ENCODE data around the gene TBK1. TPM values are rescaled to one million over a fixed set of nuclear protein-coding genes. Genes with fewer than 3 reads are reported as not detected.

TBK1 gene
- total RNA-seq, 1 donor from 2014 or later, result 29.0 TPM

GRCh38 chr12:64407342-64408223 lies 44.3 kb upstream of the TBK1 start:
- Histone ChIP-seq H3K27me3 (no peaks in the 10 kb centered on the region), H3K4me3 (no peak overlapping the region), H3K36me3 (peaks cover 0 to 21% of the 10 kb centered on the region in 2 donors), H3K4me1 (peaks cover 11% of the 10 kb centered on the region), H3K27ac (no peak overlapping the region), H3K9me3 (no peaks in the 10 kb centered on the region)
- TF ChIP-seq POLR2AphosphoS5 (IDR thresholded peaks at IDR 0.05; ENCODE audit: insufficient read depth in 1 of 2, low read depth in 1 of 2) (no peak), CTCF (IDR thresholded peaks at IDR 0.05) (no peak), POLR2A (IDR thresholded peaks at IDR 0.05) (no peak)
- no peak for DNase-seq (ENCODE audit: extremely low spot score in 2 of 2)
- intact Hi-C loops (cut with DNase I), result loop anchor here (10.0 kb wide), 1 partner anchor 573 kb away; no protein-coding TSS in a partner anchor

- TF ChIP-seq CTCF (IDR thresholded peaks at IDR 0.05) (no peak), POLR2AphosphoS5 (IDR thresholded peaks at IDR 0.05; ENCODE audit: insufficient read depth in 1 of 2, low read depth in 1 of 2) (no peak), POLR2A (IDR thresholded peaks at IDR 0.05) (no peak)
- DNase-seq (ENCODE audit: extremely low spot score in 2 of 2), result no peak
- H3K4me3 ChIP-seq, result no peak overlapping the region
- no peaks in the 10 kb centered on the region for H3K9me3 ChIP-seq
- peaks cover 0 to 58% of the 10 kb centered on the region in 2 donors for H3K36me3 ChIP-seq
- no peaks in the 10 kb centered on the region for H3K4me1 ChIP-seq
- H3K27ac ChIP-seq, result no peak overlapping the region
- intact Hi-C loops (cut with DNase I), result no loop called here
- H3K27me3 ChIP-seq, result no peaks in the 10 kb centered on the region
Measured at GRCh38 chr12:64411427-64411826, 40.5 kb upstream of the TBK1 start.

- no peak for DNase-seq (ENCODE audit: extremely low spot score in 2 of 2)
- Histone ChIP-seq H3K36me3 (peaks cover 0 to 69% of the 10 kb centered on the region in 2 donors), H3K4me3 (no peak overlapping the region), H3K27ac (no peak overlapping the region), H3K4me1 (no peaks in the 10 kb centered on the region), H3K27me3 (no peaks in the 10 kb centered on the region), H3K9me3 (no peaks in the 10 kb centered on the region)
- intact Hi-C loops (cut with DNase I), result no loop called here
- TF ChIP-seq POLR2AphosphoS5 (IDR thresholded peaks at IDR 0.05; ENCODE audit: insufficient read depth in 1 of 2, low read depth in 1 of 2), result no peak
- no peak for TF ChIP-seq CTCF (IDR thresholded peaks at IDR 0.05)
- TF ChIP-seq POLR2A (IDR thresholded peaks at IDR 0.05), result no peak
Measured at GRCh38 chr12:64412459-64412858, 39.5 kb upstream of the TBK1 start.

GRCh38 chr12:64413884-64414283 lies 38.0 kb upstream of the TBK1 start:
- DNase-seq (ENCODE audit: extremely low spot score in 2 of 2), result no peak
- no peaks in the 10 kb centered on the region for H3K27me3 ChIP-seq
- peaks cover 0 to 81% of the 10 kb centered on the region in 2 donors for H3K36me3 ChIP-seq
- no peaks in the 10 kb centered on the region for H3K4me1 ChIP-seq
- no peak overlapping the region for H3K4me3 ChIP-seq
- TF ChIP-seq POLR2AphosphoS5 (IDR thresholded peaks at IDR 0.05; ENCODE audit: insufficient read depth in 1 of 2, low read depth in 1 of 2), result no peak
- no peak for TF ChIP-seq POLR2A (IDR thresholded peaks at IDR 0.05)
- no peak for TF ChIP-seq CTCF (IDR thresholded peaks at IDR 0.05)
- no peaks in the 10 kb centered on the region for H3K9me3 ChIP-seq
- intact Hi-C loops (cut with DNase I), result no loop called here
- H3K27ac ChIP-seq, result no peak overlapping the region

- H3K36me3 ChIP-seq, result peaks cover 0 to 96% of the 10 kb centered on the region in 2 donors
- H3K4me3 ChIP-seq, result no peak overlapping the region
- H3K27me3 ChIP-seq, result no peaks in the 10 kb centered on the region
- no peak for DNase-seq (ENCODE audit: extremely low spot score in 2 of 2)
- intact Hi-C loops (cut with DNase I), result no loop called here
- no peak overlapping the region for H3K27ac ChIP-seq
- TF ChIP-seq POLR2AphosphoS5 (IDR thresholded peaks at IDR 0.05; ENCODE audit: insufficient read depth in 1 of 2, low read depth in 1 of 2) (no peak), POLR2A (IDR thresholded peaks at IDR 0.05) (no peak), CTCF (IDR thresholded peaks at IDR 0.05) (no peak)
- no peaks in the 10 kb centered on the region for H3K9me3 ChIP-seq
- no peaks in the 10 kb centered on the region for H3K4me1 ChIP-seq
Measured at GRCh38 chr12:64418209-64418608, 33.7 kb upstream of the TBK1 start.
